Peyer's patch (tissue), 4 donors: ENCODE data around the gene FGF2. TPM values are rescaled to one million over a fixed set of nuclear protein-coding genes. Genes with fewer than 3 reads are reported as not detected.
"Not testable (repeated sequence)": the region's sequence is repeated elsewhere in the genome, so short reads cannot be mapped to it uniquely, and the experiment has no call there.

Source experiments
- DNase-seq, 3 donors: peaks; one replicate each; pipeline ENCODE4 v3.0.0-alpha.2; 2017 to 2019
- H3K27ac ChIP-seq, 4 donors: fragments of 200-600 bp; sonication (generic); one replicate each; pipeline ENCODE4 v1.5.1; 2016 to 2019
- H3K27me3 ChIP-seq, 2 donors: fragments of 200-600 bp; sonication (generic); one replicate each; pipeline ENCODE4 v1.5.1; 2019
- H3K36me3 ChIP-seq, 3 donors: fragments of 200-600 bp; sonication (generic); one replicate each; pipeline ENCODE4 v1.5.1; 2016 to 2019
- H3K4me1 ChIP-seq, 4 donors: fragments of 200-600 bp; sonication (generic); one replicate each; pipeline ENCODE4 v1.5.1; 2016 to 2019
- H3K4me3 ChIP-seq, 4 donors: fragments of 200-600 bp; sonication (generic); 1 replicate in 3 of 4; 2 replicates in 1 of 4; pipeline ENCODE4 v1.5.1; 2016 to 2019; ENCODE audit warnings: mild to moderate bottlenecking in 1 of 4
- H3K9me3 ChIP-seq, 4 donors: fragments of 200-600 bp; sonication (generic); one replicate each; pipeline ENCODE4 v1.5.1; 2016 to 2019; ENCODE audit warnings: mild to moderate bottlenecking in 1 of 4
- CTCF ChIP-seq, 6 experiments: fragments of 450-650 bp in 4 of 6; fragments of 200-600 bp in 2 of 6; sonication (generic) in 1 of 6; IDR thresholded peaks; one replicate each; pipeline ENCODE4 v1.5.1; 2017 to 2019; ENCODE audit warnings: antibody characterized with exemption in 6 of 6, mild to moderate bottlenecking in 3 of 6, moderate library complexity in 1 of 6
- POLR2A ChIP-seq, 2 donors: fragments of 450-650 bp; IDR thresholded peaks; one replicate each; pipeline ENCODE4 v1.5.1; 2017; ENCODE audit warnings: antibody characterized with exemption in 2 of 2, mild to moderate bottlenecking in 2 of 2, moderate library complexity in 2 of 2
- total RNA-seq, 4 donors: library from RNA; depleted of rRNA; stranded (reverse); fragments of >200 nt; gene quantifications; one replicate each; pipeline ENCODE4 v1.1.0, GENCODE V29; 2016

The FGF2 gene
- total RNA-seq, 4 donors from 2014 or later: 1.0 to 5.8 (median 2.1) TPM

GRCh38 chr4:122842984-122843531, 16.4 kb downstream of the FGF2 start:
- Histone ChIP-seq H3K27me3 (no peaks in the 10 kb centered on the region), H3K27ac (peak overlapping the region in 1 of 4 donors; percentile 18), H3K36me3 (no peaks in the 10 kb centered on the region)

GRCh38 chr4:122844391-122844790, 17.8 kb downstream of the FGF2 start:
- not testable (repeated sequence) for H3K4me1 ChIP-seq, H3K36me3 ChIP-seq, DNase-seq, H3K27me3 ChIP-seq, H3K4me3 ChIP-seq, H3K27ac ChIP-seq, H3K9me3 ChIP-seq

More at GRCh38 chr4:122842984-122843531, 16.4 kb downstream of the FGF2 start:
- Histone ChIP-seq H3K4me3 (no peak overlapping the region), H3K9me3 (no peaks in the 10 kb centered on the region), H3K4me1 (peaks cover 0 to 6% (median 0%) of the 10 kb centered on the region in 4 donors)
- DNase-seq: no peak
- TF ChIP-seq POLR2A (IDR thresholded peaks at IDR 0.05): no peak
- no peak for TF ChIP-seq CTCF (IDR thresholded peaks at IDR 0.05)

GRCh38 chr4:122845066-122845465, 18.4 kb downstream of the FGF2 start:
- Histone ChIP-seq H3K9me3 (no peaks in the 10 kb centered on the region), H3K4me1 (peaks cover 0 to 6% (median 0%) of the 10 kb centered on the region in 4 donors), H3K4me3 (no peak overlapping the region), H3K27me3 (no peaks in the 10 kb centered on the region), H3K27ac (no peak overlapping the region), H3K36me3 (no peaks in the 10 kb centered on the region)
- TF ChIP-seq POLR2A (IDR thresholded peaks at IDR 0.05): no peak
- TF ChIP-seq CTCF (IDR thresholded peaks at IDR 0.05): no peak
- no peak for DNase-seq

- H3K27ac ChIP-seq: no peak overlapping the region
These were observed 19.1 kb downstream of the FGF2 start for GRCh38 chr4:122845760-122846159.

GRCh38 chr4:122847931-122848330, 21.3 kb downstream of the FGF2 start:
- H3K27me3 ChIP-seq: no peaks in the 10 kb centered on the region
- H3K4me1 ChIP-seq: peaks cover 0 to 5% (median 0%) of the 10 kb centered on the region in 4 donors
- no peaks in the 10 kb centered on the region for H3K9me3 ChIP-seq
- TF ChIP-seq CTCF (IDR thresholded peaks at IDR 0.05): no peak
- TF ChIP-seq POLR2A (IDR thresholded peaks at IDR 0.05): no peak
- no peak overlapping the region for H3K27ac ChIP-seq
- H3K4me3 ChIP-seq: no peak overlapping the region
- H3K36me3 ChIP-seq: no peaks in the 10 kb centered on the region
- no peak for DNase-seq

More at GRCh38 chr4:122845760-122846159, 19.1 kb downstream of the FGF2 start:
- no peak for DNase-seq
- Histone ChIP-seq H3K9me3 (no peaks in the 10 kb centered on the region), H3K4me1 (peaks cover 0 to 6% (median 0%) of the 10 kb centered on the region in 4 donors), H3K4me3 (no peak overlapping the region), H3K27me3 (no peaks in the 10 kb centered on the region), H3K36me3 (no peaks in the 10 kb centered on the region)
- TF ChIP-seq CTCF (IDR thresholded peaks at IDR 0.05): no peak
- no peak for TF ChIP-seq POLR2A (IDR thresholded peaks at IDR 0.05)

- H3K27ac ChIP-seq, H3K9me3 ChIP-seq, H3K27me3 ChIP-seq, H3K4me1 ChIP-seq, H3K4me3 ChIP-seq, DNase-seq, H3K36me3 ChIP-seq: not testable (repeated sequence)
These were observed 23.2 kb downstream of the FGF2 start for GRCh38 chr4:122849789-122850188.

GRCh38 chr4:122851568-122851967, 24.9 kb downstream of the FGF2 start:
- TF ChIP-seq CTCF (IDR thresholded peaks at IDR 0.05) (no peak), POLR2A (IDR thresholded peaks at IDR 0.05) (no peak)

More at GRCh38 chr4:122851568-122851967, 24.9 kb downstream of the FGF2 start:
- Histone ChIP-seq H3K4me3 (no peak overlapping the region), H3K27me3 (no peaks in the 10 kb centered on the region), H3K36me3 (no peaks in the 10 kb centered on the region), H3K27ac (no peak overlapping the region), H3K9me3 (no peaks in the 10 kb centered on the region), H3K4me1 (peaks cover 0 to 5% (median 0%) of the 10 kb centered on the region in 4 donors)
- no peak for DNase-seq
